MM.1S (cell line): ENCODE measurements around the gene DIAPH3.

Source experiments
- DNase-seq: peaks from one replicate; pipeline ENCODE4 v3.0.0-alpha.2; 2015
- H2AFZ ChIP-seq: fragments of 300-600 bp; sonication (generic); 2 replicates; pipeline ENCODE4 v1.6.0; 2016; ENCODE audit warnings: antibody characterized with exemption, low read length
- H3F3A ChIP-seq: fragments of 300-600 bp; sonication (generic); 2 replicates; pipeline ENCODE4 v1.6.1; 2016; ENCODE audit warnings: mild to moderate bottlenecking, antibody characterized with exemption, low read length, moderate library complexity, mixed read lengths; ENCODE audit not compliant: insufficient read depth
- H3K27ac ChIP-seq: fragments of 300-600 bp; sonication (generic); 2 replicates; pipeline ENCODE4 v1.5.1; 2016; ENCODE audit warnings: mild to moderate bottlenecking, low read length
- H3K27me3 ChIP-seq: fragments of 300-600 bp; sonication (generic); replicated peaks from 2 replicates; pipeline ENCODE4 v1.6.0; 2016; ENCODE audit warnings: low read length; ENCODE audit not compliant: insufficient read depth
- H3K36me3 ChIP-seq: fragments of 300-600 bp; sonication (generic); replicated peaks from 2 replicates; pipeline ENCODE4 v1.6.1; 2016; ENCODE audit warnings: mild to moderate bottlenecking, low read length, mixed read lengths; ENCODE audit not compliant: insufficient read depth
- H3K4me1 ChIP-seq: fragments of 300-600 bp; sonication (generic); 2 replicates; pipeline ENCODE4 v1.6.1; 2016; ENCODE audit warnings: low read length, mixed read lengths
- H3K4me2 ChIP-seq: fragments of 300-600 bp; sonication (generic); 2 replicates; pipeline ENCODE4 v1.6.0; 2016; ENCODE audit warnings: low read depth, low read length
- H3K4me3 ChIP-seq: fragments of 300-600 bp; sonication (generic); 2 replicates; pipeline ENCODE4 v1.5.1; 2016; ENCODE audit warnings: low read length, mixed read lengths
- H3K79me2 ChIP-seq: fragments of 300-600 bp; sonication (generic); 2 replicates; pipeline ENCODE4 v1.6.1; 2016; ENCODE audit warnings: mixed run types, low read length, mixed read lengths
- H3K9ac ChIP-seq: fragments of 300-600 bp; sonication (generic); 2 replicates; pipeline ENCODE4 v1.6.1; 2016; ENCODE audit warnings: low read length, mixed read lengths
- H3K9me2 ChIP-seq: fragments of 300-600 bp; sonication (generic); replicated peaks from 2 replicates; pipeline ENCODE4 v1.6.1; 2016; ENCODE audit warnings: mild to moderate bottlenecking, low read length, mixed read lengths; ENCODE audit not compliant: insufficient read depth
- H3K9me3 ChIP-seq: fragments of 300-600 bp; sonication (generic); replicated peaks from 2 replicates; pipeline ENCODE4 v1.6.1; 2016; ENCODE audit warnings: mild to moderate bottlenecking, low read length, mixed read lengths; ENCODE audit not compliant: insufficient read depth
- H4K20me1 ChIP-seq: fragments of 300-600 bp; sonication (generic); 2 replicates; pipeline ENCODE4 v1.6.1; 2016; ENCODE audit warnings: mild to moderate bottlenecking, low read length, moderate library complexity, mixed read lengths; ENCODE audit not compliant: insufficient read depth
- EZH2 ChIP-seq: fragments of 300-600 bp; sonication (generic); optimal IDR thresholded peaks from 2 replicates; pipeline ENCODE3; 2017; ENCODE audit warnings: low read depth, mild to moderate bottlenecking, antibody characterized with exemption, low read length, mixed read lengths
- EZH2phosphoT487 ChIP-seq: fragments of 300-600 bp; sonication (generic); IDR thresholded peaks from 2 replicates; pipeline ENCODE4 v1.6.1; 2018; ENCODE audit warnings: antibody characterized with exemption, low read length
- TF ChIP-seq, protein P1 (sequence below): fragments of 300-600 bp; sonication (generic); IDR thresholded peaks from 2 replicates; pipeline ENCODE4 v1.5.1; 2016; ENCODE audit warnings: antibody characterized with exemption, low read length, mixed read lengths

The DIAPH3 gene

GRCh38 chr13:59745392-59745788 is 418.3 kb downstream of the DIAPH3 start:
- Histone ChIP-seq H3K36me3 (no peaks in the 10 kb centered on the region), H3K4me3 (no peak overlapping the region), H3K9me2 (no peaks in the 10 kb centered on the region), H3K4me2 (peak overlapping the region; percentile 32; the same call in 1 of the 2 replicates), H4K20me1 (no peaks in the 10 kb centered on the region), H2AFZ (no peak overlapping the region; the same call in 1 of the 2 replicates), H3K9me3 (no peaks in the 10 kb centered on the region), H3K27me3 (no peaks in the 10 kb centered on the region), H3F3A (peaks cover 13% of the 10 kb centered on the region; the same call in 1 of the 2 replicates), H3K27ac (peak overlapping the region; percentile 51; the same call in 1 of the 2 replicates), H3K79me2 (no peaks in the 10 kb centered on the region), H3K4me1 (peaks cover 28% of the 10 kb centered on the region), H3K9ac (no peak overlapping the region)
- TF ChIP-seq, protein P1, sequence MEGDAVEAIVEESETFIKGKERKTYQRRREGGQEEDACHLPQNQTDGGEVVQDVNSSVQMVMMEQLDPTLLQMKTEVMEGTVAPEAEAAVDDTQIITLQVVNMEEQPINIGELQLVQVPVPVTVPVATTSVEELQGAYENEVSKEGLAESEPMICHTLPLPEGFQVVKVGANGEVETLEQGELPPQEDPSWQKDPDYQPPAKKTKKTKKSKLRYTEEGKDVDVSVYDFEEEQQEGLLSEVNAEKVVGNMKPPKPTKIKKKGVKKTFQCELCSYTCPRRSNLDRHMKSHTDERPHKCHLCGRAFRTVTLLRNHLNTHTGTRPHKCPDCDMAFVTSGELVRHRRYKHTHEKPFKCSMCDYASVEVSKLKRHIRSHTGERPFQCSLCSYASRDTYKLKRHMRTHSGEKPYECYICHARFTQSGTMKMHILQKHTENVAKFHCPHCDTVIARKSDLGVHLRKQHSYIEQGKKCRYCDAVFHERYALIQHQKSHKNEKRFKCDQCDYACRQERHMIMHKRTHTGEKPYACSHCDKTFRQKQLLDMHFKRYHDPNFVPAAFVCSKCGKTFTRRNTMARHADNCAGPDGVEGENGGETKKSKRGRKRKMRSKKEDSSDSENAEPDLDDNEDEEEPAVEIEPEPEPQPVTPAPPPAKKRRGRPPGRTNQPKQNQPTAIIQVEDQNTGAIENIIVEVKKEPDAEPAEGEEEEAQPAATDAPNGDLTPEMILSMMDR: no peak
- TF ChIP-seq EZH2phosphoT487 (no peak), EZH2 (no peak)
- DNase-seq: no peak

GRCh38 chr13:59744747-59745391 is 418.9 kb downstream of the DIAPH3 start:
- Histone ChIP-seq H3K4me2 (peak overlapping the region; percentile 32; the same call in 1 of the 2 replicates), H2AFZ (no peak overlapping the region; the same call in 1 of the 2 replicates), H3K9me3 (no peaks in the 10 kb centered on the region), H3F3A (peaks cover 13% of the 10 kb centered on the region; the same call in 1 of the 2 replicates), H3K27me3 (no peaks in the 10 kb centered on the region), H3K4me1 (peaks cover 28% of the 10 kb centered on the region), H3K36me3 (no peaks in the 10 kb centered on the region), H3K9me2 (no peaks in the 10 kb centered on the region), H3K4me3 (no peak overlapping the region), H3K9ac (no peak overlapping the region), H3K79me2 (no peaks in the 10 kb centered on the region), H3K27ac (peak overlapping the region; percentile 51; the same call in 1 of the 2 replicates), H4K20me1 (no peaks in the 10 kb centered on the region)
- DNase-seq: peak; percentile 37
- TF ChIP-seq EZH2phosphoT487 (no peak), EZH2 (no peak)
- TF ChIP-seq, protein P1: no peak

DNA sequence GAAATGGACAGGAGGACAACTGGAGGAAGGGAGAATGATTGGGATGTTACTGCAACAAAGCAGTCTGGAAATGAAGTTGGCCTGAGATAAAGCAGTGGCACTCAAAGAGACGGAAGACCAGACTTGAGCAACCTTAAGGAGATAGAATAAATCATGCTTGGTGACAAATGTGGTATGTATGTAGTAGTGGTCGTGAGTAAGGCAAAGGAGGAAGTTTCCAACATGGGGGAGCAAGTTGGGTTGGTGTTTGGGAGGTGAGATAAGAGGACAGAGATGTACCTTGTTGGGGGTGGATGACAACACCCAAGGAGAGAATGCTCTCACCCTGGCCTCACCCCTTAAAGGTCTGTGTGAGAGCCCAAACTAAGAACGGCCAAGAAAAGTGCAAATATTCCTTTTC is 420.5 kb downstream of the DIAPH3 start:
- H4K20me1 ChIP-seq: no peaks in the 10 kb centered on the region
- H3K9me2 ChIP-seq: no peaks in the 10 kb centered on the region
- no peaks in the 10 kb centered on the region for H3K9me3 ChIP-seq
- H3K4me3 ChIP-seq: no peak overlapping the region
- H3F3A ChIP-seq: peaks cover 13% of the 10 kb centered on the region; the same call in 1 of the 2 replicates
- no peak overlapping the region for H3K9ac ChIP-seq
- H3K4me2 ChIP-seq: no peak overlapping the region
- H3K27ac ChIP-seq: no peak overlapping the region
- no peaks in the 10 kb centered on the region for H3K79me2 ChIP-seq
- no peaks in the 10 kb centered on the region for H3K36me3 ChIP-seq
- TF ChIP-seq, protein P1: no peak
- no peaks in the 10 kb centered on the region for H3K27me3 ChIP-seq
- H2AFZ ChIP-seq: no peak overlapping the region
- peaks cover 28% of the 10 kb centered on the region for H3K4me1 ChIP-seq
- DNase-seq: no peak
